HG03558 (cell line): Measurements from ENCODE around the gene PIP4K2C.
A peak's percentile ranks its signal among the peaks of the same experiment; 100 is the strongest.

Experiments
- ATAC-seq: cut with Tn5 transposase; IDR thresholded peaks from one replicate; pipeline ENCODE4 v1.9.1; 2021; ENCODE audit warnings: moderate number of reproducible peaks; ENCODE audit not compliant: unreplicated experiment; ENCODE audit errors: extremely low read depth

The PIP4K2C gene

GRCh38 chr12:57590864-57591781, at the start of gene PIP4K2C:
TSS of gene PIP4K2C (plus strand) at chr12:57591192. CDS start at chr12:57591290, 98 bp downstream.
- ATAC-seq = peak; percentile 88

- no peak for ATAC-seq
These were observed 49.3 kb upstream of the PIP4K2C start for GRCh38 chr12:57541717-57542116.

- no peak for ATAC-seq
These were observed 47.4 kb upstream of the PIP4K2C start for GRCh38 chr12:57543581-57543980.

GRCh38 chr12:57545809-57546437, 45.1 kb upstream of the PIP4K2C start:
- ATAC-seq = no peak

GRCh38 chr12:57546438-57547287, 44.3 kb upstream of the PIP4K2C start, which contains the start of gene DCTN2:
TSS of gene DCTN2 (minus strand) at chr12:57547192. CDS start at chr12:57547063, 129 bp downstream.
- peak; percentile 96 for ATAC-seq

GRCh38 chr12:57547288-57548012, 43.5 kb upstream of the PIP4K2C start:
- no peak for ATAC-seq

GRCh38 chr12:57548013-57548315, 43.0 kb upstream of the PIP4K2C start:
- ATAC-seq = no peak

GRCh38 chr12:57548488-57548887, 42.5 kb upstream of the PIP4K2C start:
- no peak for ATAC-seq

GRCh38 chr12:57549203-57549908, 41.6 kb upstream of the PIP4K2C start:
- ATAC-seq = no peak

- ATAC-seq = no peak
These were observed 40.9 kb upstream of the PIP4K2C start, which contains the start of gene KIF5A for GRCh38 chr12:57549909-57550640. TSS of gene KIF5A (plus strand) at chr12:57550044. CDS start at chr12:57550272, 228 bp downstream.

GRCh38 chr12:57550641-57551549, 40.1 kb upstream of the PIP4K2C start:
- ATAC-seq = no peak

GRCh38 chr12:57551637-57552305, 39.2 kb upstream of the PIP4K2C start:
- no peak for ATAC-seq

GRCh38 chr12:57552306-57552651, 38.7 kb upstream of the PIP4K2C start:
- ATAC-seq = no peak

- ATAC-seq = no peak
These were observed 38.1 kb upstream of the PIP4K2C start for GRCh38 chr12:57552835-57553313.

- ATAC-seq = no peak
These were observed 37.4 kb upstream of the PIP4K2C start for GRCh38 chr12:57553343-57554202.

- ATAC-seq = no peak
These were observed 36.5 kb upstream of the PIP4K2C start for GRCh38 chr12:57554453-57554852.
